ENCODE results near the gene MCCD1.
A peak's percentile ranks its signal among the peaks of the same experiment; 100 is the strongest.
"Not testable (repeated sequence)": the region's sequence is repeated elsewhere in the genome, so short reads cannot be mapped to it uniquely, and the experiment has no call there.

Gene MCCD1, protein sequence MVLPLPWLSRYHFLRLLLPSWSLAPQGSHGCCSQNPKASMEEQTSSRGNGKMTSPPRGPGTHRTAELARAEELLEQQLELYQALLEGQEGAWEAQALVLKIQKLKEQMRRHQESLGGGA

DNA sequence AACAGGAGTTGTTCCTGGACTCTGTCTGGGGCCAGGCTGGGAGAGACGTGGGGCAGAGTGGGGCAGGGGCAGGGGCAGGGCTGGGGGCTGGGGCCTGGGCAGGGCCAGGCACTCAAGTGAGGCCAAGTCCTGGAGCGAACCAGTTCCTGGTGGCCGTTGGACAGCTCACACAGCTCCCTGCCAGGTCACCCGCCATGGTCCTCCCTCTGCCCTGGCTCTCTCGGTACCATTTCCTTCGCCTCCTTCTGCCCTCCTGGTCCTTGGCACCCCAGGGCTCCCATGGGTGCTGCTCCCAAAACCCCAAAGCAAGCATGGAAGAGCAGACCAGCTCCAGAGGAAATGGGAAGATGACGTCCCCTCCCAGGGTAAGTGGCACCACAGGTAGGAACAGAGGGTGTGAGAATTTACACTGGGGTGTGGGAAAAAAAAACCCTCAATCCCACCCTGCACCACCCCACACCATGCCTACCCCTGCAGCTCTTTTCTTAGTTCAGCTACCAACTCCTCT is at the start of gene MCCD1:
TSS of gene MCCD1 (plus strand) at position 142 of the 508 bp plus-strand sequence. CDS start at position 195, 53 bp downstream.
- no peak for DNase-seq (ENCODE audit: low spot score)

DNA sequence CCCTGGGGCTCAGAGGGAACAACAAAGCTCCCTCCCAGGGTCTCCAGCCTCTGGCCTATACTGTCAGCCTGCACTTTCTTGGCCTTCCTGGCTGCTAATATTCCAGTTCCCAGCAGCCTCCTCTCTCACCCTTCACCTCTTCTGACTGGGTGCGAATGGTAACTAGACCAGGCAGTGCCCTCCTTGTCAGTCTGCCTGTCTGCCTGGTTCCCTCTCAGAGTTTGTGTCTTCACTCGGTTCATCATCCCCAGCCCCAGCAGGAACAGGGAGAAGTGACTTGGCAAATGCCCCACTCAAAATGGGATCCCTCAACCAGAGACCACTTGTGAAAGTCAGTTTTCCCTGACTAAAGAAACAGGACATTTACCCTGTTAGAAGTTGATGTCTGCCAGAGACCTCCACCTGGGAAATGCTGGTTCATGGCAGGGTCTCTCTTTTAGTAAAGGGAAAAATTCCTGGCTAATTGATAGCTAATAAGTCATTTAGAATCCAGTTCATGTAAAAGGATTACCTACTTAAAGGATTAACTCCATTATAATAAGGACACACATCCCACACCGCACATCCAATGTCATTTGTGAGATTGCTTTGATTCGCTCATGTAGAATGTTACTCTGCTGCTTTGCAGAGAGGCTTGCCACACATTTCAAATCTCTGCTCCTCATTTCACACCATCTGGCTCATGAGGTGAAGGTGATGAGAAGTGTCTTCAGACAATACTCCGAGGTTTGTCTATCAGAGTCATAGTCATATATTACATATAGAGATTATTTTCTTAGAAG is 49.4 kb upstream of the MCCD1 start:
- DNase-seq (ENCODE audit: low spot score): no peak

DNA sequence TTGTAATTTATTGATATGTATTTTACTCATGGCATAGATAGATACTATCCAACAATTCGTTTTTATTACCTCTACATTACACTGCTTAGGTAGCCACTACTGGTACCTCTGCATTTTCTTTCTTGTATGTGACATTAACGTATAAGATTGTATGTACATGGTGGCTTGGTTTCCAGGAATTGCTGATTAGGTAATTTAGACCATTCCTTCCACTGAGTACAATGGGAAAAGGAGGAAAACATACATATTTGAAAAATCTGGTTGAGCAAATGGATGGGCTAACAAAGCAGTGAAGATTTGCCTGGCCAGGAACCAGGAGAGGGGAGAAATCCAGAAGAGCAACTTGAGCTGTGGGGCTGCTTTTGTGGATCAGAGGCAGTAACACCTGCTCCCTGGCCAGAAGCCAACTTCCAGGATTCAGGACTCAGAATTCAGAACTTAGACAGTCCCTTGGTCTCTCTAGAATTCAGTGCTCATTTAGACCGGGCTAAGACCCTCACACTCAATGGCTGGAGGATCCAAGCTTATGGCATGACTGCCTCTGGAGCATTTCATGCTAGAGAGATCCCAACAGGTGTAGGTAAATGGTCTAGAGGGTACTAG is 48.7 kb upstream of the MCCD1 start:
- DNase-seq (ENCODE audit: low spot score): no peak

DNA sequence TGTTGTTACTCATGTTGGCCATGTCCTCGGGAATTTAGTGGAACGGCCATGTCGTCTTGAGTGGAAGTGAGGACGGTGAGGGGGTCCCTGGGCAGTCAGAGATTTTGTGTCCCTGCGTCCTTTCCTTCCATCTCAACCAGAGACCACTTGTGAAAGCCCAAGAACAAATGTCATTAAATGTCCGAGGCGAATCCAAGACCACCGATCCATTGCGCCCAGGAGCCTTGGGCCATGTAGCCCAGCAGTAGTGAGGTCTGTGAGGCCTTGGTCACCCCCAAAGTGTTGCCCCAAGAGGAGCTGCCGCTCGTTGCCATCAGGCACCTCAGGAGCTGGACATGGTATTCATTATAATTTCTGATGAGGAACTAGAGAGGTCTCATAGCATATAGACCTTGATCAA is 48.2 kb upstream of the MCCD1 start:
- DNase-seq (ENCODE audit: low spot score): no peak

DNA sequence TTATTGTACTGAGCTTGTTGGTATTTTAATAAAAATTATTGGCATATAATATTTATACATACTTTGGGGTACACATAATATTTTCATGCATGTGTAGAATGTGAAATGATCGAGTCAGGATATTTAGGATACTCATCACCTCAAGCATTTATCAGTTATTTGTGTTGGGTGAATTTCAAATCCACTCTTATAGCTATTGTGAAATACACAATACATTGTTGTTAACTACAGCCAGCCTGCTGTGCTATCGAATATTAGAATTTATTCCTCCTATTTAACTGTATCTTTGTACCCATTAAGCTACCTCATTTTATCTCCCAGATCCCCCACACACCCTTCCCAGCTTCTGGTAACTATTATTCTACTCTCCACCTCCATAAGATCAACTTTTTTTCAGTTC is 45.4 kb upstream of the MCCD1 start:
- no peak for DNase-seq (ENCODE audit: low spot score)

DNA sequence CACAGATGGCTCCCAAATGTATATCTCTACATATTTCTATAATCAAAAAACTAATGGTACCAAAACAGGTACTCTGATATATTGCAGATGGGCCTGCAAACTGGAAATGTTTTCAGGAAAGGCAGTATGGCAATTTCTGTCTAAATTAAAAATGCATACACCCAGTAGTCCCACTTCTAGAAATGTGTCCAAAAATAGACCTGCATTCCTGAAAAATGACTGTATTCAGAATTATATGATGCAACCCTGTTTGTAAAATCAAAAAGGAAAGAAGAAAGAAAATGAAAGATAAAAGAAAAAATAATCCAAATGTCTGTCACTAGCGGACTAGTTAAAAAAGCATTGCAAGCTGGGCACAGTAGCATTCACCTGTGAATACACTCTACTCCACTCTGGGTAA is 43.7 kb upstream of the MCCD1 start:
- no peak for DNase-seq (ENCODE audit: low spot score)

DNA sequence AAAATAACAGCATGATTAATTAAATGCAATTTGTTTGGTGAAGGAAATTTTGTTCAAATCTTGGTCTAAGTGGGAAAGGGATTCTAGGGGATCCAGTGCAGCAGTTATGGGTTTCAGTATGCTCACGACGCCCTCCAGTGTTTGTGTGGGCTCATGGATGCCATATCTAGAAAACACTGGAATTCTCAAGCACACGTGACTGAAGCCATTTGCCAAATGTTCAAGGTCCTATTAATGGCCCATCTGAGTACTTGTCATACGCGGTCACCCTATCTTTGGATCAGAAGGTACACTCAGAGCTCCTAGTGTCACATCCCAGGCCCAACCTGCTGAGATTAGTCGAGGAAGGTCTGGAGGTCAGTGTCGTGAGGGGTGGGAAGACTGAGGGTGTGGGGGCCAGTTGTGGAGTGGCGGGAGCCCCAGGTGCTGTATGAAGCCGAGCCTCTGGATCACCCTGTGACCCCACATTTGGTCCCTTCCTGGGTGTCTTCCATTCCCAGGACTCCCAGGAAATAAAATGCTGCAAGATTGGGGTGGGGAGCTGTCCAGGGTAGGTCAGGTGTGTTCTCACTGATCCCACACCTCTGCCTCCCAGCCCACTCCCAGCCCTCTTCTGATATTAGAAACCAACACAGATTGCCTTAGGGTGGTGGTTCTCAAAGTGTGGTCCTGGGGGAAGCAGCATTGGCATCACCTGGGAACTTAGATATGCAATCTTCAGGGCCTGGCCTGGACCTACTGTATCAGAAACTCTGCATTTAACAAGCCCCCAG is 42.5 kb upstream of the MCCD1 start:
- DNase-seq (ENCODE audit: low spot score): not testable (repeated sequence)

DNA sequence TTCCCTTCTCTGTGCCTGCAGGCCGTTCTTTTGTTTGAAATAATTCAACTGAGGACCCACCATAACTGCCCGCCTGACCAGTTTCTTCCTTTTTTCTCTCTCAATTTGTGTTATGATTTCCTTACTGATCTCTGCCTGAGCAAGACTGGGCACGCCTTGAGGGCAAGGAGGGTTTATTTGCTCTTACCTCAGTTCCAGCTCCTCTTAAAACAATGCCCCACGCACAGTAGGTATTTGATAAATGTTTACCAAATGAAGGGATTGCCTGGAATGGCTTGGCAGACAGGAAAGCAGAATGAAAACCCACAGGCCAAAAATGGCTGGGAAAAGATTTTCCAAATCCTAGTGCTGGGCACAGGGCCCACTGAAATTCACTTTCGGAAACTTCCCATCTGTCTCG is 41.1 kb upstream of the MCCD1 start:
- not testable (repeated sequence) for DNase-seq (ENCODE audit: low spot score)

DNA sequence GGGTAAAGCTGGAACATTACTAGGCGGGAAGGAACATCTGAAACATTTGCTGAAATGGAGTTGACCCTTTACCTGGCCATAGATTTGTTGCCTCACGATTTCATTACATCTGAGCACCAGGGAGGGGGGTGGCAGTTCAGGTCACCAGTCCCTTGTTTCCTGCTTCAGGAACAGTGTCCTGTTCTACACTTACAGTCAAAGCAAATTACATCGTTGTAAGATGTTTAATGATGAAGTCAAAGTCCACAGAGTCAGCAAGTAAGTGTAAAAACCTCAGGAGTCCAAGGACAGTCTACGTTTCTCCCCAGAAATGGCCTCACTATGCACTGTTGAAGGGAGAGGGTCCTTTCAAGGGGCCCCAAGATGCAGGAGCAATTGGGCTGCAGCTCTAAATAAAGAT is 39.7 kb upstream of the MCCD1 start:
- no peak for DNase-seq (ENCODE audit: low spot score)

DNA sequence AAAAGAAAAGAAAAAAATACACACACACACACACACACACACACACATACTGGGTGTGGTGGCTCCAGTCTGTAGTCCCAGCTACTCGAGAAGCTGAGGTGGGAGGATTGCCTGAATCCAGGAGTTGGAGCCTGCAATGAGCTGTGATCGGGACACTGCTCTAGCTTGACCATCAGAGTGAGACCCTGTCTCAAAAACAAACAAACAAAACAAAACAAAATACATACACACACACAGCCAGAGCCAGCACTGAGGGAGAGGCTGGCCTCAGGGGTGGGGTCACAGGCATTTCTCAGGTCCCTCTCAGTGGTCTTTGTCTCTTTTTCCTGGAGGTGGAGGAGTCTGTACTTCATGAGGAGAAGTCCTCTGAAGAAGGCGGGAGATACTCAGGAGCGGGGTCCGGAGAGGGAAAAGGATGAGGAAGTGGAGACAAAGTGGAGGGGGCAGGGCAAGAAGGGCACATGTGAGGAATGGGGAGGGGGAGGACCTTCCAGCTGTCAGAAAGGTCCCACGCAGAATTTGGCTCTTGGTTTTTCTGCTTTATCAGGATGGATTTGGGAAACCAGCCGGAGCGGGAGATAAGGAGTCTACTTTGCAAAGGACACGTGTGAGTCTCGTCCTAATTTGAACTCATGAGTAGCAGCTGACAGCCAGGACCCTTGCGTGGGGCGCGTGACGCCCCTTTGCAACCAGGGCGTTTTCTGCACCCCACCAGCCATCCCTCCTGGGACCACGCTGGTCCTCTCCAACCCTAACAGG is 38.5 kb upstream of the MCCD1 start:
- DNase-seq (ENCODE audit: low spot score): no peak

DNA sequence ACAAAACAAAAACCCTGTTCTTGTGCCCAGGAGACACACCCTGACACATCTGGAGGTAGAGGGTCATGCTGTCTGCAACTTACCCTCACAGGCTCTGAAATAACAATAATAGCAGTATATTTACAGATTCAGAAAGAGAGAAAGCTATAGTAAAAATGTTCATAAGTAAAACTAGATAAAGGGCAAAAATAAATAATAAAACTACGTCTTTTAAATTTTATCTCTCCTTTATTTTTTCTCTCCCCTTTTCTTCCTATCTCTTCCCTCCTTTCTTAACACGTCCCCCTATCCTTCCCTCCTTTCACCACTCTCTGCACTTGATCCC is 35.2 kb upstream of the MCCD1 start:
- DNase-seq (ENCODE audit: low spot score): not testable (repeated sequence)

DNA sequence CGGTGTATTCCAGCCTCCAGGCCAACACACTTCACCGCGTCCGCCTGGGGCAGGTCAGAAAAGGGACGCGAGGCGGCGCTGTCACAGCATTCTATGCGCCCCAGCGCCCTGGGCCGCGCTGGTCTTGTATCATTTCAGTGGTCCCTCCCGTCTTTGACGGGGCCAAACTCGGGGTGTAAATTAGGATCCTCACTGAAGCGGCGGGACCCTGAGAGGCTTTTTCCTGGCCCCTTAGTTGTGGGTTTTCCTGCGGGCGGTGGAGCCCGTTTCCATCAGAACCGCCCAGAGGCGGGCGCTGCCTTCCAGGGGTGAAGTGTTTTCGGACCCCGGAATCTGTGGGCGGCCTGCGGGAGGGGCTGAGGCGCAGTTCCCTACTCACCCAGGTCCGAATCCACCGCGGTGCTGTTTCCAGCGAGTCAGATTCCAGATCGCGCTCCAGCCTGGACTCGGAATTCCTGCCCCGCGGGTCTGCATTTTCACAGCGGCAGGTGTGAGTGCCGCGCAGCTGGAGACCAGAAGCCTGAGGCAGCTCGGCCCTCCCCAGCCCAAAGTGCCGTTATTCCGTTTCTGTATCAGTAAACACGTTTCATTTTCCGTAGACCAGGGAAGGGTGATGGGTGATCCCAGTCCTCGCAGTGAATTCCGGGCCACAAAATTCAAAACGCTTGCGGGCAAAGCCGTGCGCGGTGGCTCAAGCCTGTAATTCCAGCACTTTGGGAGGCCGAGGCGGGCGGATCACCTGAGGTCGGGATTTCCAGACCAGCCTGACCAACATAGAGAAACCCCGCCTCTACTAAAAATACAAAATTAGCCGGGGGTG is 34.7 kb upstream of the MCCD1 start:
- DNase-seq (ENCODE audit: low spot score): peak; percentile 68

DNA sequence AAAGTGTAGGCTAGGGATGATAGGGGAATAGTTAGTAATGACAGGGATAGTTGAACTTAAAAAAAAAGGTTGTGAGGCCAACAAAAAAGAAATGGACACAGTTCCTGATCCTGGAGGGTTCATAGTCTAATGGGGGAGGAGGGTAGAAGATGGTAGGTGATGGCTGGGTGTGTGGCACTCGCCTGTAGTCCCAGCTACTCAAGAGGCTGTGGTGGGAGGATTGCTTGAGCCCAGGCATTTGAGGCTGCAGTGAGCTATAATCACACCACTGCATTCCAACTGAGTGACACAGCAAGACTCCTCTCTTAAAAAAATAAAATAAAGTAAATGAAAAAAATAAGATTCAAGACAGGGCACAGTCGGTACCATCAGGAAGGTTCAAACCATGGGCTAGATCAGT is 33.2 kb upstream of the MCCD1 start:
- DNase-seq (ENCODE audit: low spot score): no peak

DNA sequence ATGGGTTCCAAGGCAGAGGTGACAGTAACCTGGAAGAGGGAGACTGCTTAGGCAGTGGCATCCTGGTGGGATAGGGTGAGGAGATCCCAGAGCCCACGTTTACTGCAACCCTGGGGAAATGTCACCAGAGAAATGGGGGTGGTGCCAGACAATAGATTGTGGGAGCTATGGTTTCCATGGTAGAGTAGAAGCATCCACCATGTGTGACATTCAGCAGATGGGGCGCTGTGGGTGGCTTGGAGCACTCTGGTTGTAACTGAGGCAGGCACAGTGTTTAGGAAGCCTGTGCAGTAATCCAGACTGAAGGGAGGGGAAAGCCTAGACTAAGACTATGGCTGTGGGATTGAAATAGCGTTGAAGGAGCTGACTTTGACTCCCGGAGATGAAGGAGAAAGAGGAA is 31.9 kb upstream of the MCCD1 start:
- not testable (repeated sequence) for DNase-seq (ENCODE audit: low spot score)

DNA sequence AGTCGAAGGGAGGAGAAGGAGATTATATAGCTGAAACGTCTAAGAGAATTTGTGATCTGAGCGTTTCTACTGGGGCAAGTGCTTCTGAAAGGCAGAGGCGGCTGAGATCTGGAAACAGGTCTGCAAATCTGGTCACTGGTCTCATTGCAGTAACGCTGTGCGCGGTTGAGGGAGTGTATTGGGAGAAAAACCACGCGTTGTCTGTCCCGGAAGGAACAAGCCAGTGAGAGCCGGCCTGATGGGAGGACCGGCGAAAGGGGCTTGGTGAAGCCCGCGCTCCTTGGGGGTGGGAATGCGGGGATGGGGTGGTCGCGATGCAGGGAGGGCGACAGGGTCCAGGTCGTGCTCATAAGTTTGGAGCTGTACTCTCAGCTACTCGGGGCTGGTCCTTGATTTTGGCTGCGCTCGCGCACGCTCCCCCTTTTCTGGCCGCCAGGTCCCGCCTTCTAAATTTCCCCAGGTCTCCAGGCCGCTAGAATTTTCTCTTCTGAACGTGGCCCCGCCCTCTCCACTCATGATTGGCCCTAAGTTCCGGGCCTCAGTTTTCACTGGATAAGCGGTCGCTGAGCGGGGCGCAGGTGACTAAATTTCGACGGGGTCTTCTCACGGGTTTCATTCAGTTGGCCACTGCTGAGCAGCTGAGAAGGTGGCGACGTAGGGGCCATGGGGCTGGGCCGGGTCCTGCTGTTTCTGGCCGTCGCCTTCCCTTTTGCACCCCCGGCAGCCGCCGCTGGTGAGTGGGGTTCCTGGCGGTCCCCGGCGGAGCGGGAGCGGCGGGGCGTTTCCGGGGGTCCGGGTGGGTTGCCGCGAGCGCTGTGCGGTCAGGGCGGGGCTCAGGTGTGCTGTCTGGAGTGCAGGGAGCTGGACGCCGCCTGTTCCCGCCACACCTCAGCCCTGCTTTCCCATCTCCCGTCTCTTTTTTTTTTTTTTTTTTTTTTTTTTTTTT is 31.0 kb upstream of the MCCD1 start, which contains the start of gene MICB:
TSS of gene MICB (plus strand) at position 615 of the 946 bp plus-strand sequence. CDS start at position 664, 49 bp downstream.
- DNase-seq (ENCODE audit: low spot score): peak; percentile 89

DNA sequence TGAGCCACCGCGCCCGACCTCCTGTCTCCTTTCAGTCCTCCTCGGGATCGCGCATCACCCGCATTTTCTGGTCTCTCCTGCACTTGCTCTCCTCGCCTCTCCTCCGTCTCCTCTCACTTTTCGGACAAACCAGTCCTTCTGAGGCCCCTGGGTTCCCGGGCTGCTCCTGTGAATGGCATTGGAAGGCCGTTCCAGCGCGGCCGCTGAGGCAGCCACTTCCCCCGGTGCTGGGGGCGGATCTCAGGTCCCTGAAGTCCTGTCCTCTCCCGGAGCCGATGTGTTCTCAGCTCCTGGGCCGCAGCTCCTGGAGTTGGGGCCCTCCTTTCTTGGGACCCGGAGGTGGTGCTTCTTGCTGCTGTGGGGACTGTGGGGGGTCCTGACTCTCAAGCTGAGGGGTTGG is 30.0 kb upstream of the MCCD1 start:
- DNase-seq (ENCODE audit: low spot score): no peak

DNA sequence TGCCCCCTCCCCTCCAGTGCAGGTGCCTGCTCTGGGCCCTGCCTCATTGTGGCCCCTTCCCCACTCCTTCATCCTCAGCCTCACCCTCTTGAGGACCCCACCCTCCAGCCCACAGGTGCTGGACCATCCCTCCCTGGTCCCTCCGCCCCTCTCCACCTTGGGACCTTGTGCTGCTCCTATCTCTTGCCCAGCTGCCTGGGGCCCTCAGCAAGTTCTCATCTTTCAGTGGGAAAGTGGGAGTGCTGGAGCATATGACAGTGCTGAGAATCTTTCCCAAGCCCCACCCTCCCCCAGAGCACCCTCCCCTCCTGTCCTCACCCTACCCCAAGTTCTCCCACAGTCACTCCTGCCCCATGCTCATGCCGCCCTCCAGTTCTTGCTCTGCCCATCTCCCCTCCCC is 29.1 kb upstream of the MCCD1 start:
- DNase-seq (ENCODE audit: low spot score): not testable (repeated sequence)

DNA sequence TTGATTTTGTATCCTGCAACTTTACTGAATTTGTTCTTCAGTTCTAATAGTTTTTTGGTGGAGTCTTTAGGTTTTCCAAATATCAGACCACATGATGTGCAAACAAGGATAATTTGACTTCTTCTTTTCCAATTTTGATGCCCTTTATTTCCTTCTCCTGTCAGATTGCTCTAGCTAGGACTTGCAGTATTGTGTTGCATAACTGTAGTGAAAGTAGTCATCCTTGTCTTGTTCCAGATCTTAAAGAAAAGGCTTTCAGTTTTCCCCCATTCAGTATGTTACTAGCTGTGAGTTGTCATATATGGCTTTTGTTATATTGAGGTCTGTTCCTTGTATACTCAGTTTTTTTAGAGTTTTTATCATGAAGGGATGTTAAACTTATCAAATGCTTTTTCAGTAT is 26.2 kb upstream of the MCCD1 start:
- DNase-seq (ENCODE audit: low spot score): no peak

DNA sequence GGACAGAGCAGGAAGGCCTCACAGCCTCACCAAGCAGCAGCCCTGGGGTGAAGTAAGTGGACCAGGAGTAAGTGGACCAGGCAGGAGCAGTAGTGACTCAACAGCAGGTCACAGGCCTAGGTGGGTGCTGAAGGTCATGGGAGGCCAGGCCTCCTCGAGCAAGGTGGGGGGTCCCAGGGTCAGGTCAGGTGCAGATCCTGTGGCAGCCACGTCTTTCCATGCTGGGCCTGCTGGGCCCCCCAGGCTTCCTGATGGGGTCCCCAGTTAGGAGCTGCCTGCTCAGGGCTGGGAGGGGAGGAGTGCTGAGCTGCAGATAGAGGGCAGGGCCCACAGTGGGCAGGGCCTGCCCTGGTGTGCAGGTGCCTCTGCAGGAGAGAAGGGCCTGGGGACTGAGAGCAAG is 19.7 kb upstream of the MCCD1 start:
- DNase-seq (ENCODE audit: low spot score): not testable (repeated sequence)

DNA sequence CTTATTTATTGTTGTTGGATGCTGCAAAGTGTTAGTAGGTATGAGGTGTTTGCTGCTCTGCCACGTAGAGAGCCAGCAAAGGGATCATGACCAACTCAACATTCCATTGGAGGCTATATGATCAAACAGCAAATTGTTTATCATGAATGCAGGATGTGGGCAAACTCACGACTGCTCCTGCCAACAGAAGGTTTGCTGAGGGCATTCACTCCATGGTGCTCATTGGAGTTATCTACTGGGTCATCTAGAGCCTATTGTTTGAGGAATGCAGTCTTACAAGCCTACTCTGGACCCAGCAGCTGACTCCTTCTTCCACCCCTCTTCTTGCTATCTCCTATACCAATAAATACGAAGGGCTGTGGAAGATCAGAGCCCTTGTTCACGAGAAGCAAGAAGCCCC is 18.8 kb upstream of the MCCD1 start:
- no peak for DNase-seq (ENCODE audit: low spot score)
